ENCODE data around the gene LITAF.
"Not testable (repeated sequence)": the region's sequence is repeated elsewhere in the genome, so short reads cannot be mapped to it uniquely, and the experiment has no call there.

The LITAF gene

DNA sequence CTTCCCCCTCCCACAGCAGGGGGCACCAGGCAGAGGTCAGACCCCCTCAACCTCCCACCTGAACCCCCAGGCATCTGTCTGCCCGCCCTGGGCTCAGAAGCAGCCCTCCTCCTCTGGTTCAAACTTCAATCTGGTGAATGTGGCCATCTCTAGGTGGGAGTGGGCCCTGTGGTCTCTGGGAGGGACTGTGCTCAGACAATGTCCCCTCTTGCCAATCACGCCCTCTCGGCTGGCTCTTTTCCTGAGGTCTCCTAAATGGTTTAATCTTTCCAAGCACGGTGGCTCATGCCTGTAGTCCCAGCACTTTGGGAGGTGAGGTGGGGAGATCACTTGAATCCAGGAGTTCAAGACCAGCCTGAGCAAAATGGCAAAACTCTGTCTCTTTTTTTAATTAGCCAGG lies 15.2 kb downstream of the LITAF start:
- DNase-seq: no peak

GRCh38 chr16:11570806-11571205 lies 15.9 kb downstream of the LITAF start:
- DNase-seq: no peak

DNA sequence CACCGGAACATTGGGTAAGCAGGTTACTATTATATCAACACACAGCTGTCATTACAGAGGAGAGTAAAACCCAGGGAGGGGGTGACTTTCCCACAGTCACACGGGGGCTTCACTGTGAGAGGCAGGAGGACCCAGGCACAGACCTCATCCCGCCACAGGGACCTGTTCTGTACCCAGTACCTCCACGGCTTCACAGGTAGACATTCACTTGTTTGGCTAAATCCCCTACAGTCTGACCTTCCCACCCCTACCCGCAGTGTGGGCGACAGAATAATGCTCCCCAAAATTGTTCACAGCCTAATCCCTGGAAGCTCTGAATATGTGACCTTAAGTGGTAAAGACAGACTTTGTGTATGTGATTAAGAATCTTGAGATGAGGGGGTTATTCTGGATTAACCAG lies 16.5 kb downstream of the LITAF start:
- no peak for DNase-seq

GRCh38 chr16:11566398-11566797 lies 20.3 kb downstream of the LITAF start:
- no peak for DNase-seq

DNA sequence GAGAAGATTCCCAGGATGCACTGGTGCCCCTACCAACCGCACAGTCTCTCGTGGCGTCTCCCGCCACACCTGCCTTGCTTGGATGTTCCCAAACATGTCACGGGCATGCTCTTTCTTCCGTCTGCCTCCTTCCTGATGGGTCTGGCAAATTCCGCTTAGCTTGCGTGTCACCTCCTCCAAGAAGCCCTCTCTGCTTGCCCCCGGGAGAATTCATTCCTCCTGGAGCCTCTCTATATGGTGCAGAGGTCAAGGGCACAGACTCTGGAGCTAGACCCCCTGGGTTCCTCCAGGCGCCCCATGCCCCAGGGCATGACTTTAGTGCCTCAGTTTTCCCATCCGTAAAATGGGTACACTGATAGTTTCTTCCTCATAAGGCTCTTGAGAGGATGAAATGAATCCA lies 21.1 kb downstream of the LITAF start:
- no peak for DNase-seq

DNA sequence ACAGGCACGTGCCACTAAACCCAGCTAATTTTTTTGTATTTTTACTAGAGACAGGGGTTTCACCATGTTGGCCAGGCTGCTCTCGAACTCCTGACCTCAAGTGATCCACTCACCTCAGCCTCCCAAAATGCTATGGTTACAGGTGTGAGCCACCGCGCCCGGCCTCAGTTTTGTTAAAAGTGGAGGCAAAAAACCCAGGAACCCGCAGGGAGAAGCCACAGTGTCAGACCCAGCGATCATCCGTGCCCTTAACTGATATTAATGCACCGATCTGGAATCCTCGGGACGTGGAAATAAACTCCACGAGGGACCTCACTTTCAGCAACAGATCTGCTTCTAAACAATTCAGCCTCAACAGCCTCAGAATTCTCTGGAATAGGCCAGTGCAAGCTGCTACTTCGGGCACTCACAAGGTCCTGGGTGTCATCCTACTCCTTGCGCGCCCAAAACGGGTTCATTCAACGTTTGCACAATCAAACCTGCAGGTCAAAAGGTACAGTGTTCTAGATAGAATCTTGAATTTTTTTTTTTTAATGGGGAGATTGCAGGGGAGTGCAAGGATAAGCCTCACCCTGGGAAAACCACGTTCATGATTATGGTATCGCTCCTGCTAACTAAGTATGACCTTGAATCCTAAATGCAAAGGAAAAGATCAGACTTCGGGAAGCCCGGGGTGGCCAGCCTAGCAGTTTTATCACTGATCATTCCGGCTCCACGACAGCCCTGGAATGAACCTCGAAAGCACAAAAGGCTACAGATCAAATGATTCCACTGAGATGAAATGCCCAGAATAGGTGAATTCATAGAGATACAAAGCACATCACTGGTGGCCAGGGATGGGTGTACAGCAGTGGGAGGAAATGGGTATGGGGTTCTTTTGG lies 22.4 kb downstream of the LITAF start:
- DNase-seq: no peak

DNA sequence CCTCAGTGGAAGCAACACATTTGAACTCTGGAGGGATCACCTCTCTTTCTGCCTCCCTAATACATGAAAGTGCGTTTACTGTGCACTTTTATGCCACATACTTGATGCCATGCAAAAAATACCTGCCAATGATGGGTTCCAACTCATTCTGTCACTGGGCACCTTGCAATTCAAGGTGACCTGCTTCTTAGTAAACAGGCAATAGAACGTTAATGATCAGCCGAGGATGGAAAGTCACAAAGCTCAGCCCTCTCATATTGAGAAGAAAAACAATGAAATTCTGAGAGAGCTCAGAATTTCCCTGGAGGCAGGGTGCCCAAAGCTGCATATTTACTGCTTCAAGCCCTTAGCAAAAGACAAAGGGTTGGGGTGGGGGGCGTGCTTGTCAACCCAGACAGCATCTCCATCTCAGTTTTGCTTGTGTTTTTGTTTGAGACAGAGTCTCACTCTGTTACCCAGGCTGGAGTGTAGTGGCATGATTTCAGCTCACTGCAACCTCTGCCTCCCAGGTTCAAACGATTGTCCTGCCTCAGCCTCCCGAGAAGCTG lies 23.2 kb downstream of the LITAF start:
- no peak for DNase-seq

DNA sequence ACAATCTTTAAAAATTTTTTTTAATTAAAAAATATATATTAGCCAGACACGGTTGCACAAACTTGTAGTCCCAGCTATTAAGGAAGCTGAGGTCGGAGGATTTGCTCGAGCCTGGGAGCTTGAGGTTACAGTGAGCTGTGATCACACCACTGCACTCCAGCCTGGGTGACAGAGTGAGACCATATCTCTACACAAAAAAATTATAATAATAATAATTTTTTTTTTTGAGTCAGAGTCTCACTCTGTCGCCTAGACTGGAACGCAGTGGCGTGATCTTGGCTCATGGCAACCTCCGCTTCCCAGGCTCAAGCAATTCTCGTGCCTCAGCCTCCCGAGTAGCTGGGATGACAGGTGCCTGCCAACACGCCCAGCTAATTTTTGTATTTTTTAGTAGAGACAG lies 23.8 kb downstream of the LITAF start:
- DNase-seq: no peak

GRCh38 chr16:11562411-11562810 lies 24.3 kb downstream of the LITAF start:
- no peak for DNase-seq

- DNase-seq: no peak
These were observed 24.9 kb downstream of the LITAF start for GRCh38 chr16:11561856-11562255.

GRCh38 chr16:11561454-11561805 lies 25.3 kb downstream of the LITAF start:
- DNase-seq: no peak

- no peak for DNase-seq
These were observed 25.8 kb downstream of the LITAF start for GRCh38 chr16:11560701-11561453.

DNA sequence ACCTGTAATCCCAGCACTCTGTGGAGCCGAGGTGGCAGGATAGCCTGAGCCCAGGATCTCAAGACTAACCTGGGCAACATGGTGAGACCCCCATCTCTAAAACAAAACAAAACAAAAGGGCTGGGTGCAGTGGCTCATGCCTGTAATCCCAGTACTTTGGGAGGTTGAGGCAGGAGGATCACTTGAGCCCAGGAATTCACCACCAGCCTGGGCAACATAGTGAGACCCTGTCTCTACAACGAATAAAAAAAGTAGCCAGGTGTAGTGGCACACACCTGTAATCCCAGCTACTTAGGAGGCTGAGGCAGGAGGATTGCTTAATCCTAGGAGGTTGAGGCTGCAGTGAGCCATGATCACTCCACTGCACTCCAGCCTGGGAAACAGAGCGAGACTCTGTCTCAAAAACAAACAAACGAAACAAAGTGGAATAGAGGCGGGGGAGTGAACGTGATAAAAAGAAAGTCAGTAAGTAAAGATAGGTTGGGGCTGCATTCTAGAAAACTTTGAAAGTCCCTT lies 28.4 kb downstream of the LITAF start:
- DNase-seq: not testable (repeated sequence)

DNA sequence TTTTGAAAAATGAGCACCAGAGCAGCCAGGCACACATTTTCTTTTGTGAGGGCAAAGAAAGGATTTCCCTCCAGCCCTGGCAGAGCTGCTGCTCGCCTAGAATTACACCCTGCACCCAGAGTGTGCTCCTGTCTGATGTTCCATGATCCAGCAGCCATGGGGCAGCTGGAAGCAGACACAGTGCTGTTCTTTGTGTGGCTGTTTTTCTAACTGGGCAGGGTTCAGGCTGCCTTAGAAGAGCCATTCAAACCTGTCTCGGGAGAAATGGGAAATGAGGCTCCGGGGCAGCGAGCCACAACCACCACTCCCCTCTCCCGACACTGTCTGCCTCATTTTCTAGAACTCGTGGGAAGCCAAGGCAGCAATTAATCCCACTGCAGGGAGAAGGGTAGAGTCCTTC lies 28.9 kb downstream of the LITAF start:
- no peak for DNase-seq

DNA sequence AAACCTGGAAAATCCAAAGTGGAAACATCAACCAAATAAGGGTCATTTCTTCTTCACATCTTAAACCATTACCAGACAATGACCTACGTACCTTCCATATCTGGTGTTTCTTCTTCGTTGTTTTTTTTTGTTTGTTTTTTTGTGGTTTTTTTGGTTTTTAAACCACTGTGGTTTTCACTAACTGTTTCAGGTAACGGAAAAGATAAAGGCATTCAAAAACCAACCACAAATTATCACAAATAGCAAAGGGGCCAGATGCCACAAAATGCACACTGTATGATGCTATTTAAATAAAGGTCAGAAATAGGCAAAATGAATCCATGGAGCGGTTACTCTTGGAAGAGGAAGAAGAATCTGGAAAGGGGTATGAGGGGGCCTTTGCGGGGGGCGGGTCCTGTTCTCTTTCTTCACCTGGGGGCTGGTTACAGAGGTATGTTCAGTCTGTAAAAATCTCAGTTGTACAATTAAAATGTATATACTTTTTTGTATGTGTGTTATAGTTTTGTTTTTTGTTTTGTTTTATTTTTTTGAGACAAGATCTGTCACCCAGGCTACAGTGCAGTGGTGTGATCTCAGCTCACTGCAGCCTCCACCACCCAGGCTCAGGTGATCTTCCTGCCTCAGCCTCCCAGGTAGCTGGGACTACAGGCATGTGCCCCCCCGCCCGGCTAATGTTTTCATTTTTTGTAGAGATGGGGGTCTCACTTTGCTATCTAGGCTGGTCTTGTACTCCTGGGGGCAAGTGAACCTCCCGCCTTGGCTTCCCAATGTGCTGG lies 29.6 kb downstream of the LITAF start:
- no peak for DNase-seq

- DNase-seq: no peak
These were observed 30.4 kb downstream of the LITAF start for GRCh38 chr16:11556214-11556819.

- no peak for DNase-seq
These were observed 32.7 kb downstream of the LITAF start for GRCh38 chr16:11554053-11554452.

DNA sequence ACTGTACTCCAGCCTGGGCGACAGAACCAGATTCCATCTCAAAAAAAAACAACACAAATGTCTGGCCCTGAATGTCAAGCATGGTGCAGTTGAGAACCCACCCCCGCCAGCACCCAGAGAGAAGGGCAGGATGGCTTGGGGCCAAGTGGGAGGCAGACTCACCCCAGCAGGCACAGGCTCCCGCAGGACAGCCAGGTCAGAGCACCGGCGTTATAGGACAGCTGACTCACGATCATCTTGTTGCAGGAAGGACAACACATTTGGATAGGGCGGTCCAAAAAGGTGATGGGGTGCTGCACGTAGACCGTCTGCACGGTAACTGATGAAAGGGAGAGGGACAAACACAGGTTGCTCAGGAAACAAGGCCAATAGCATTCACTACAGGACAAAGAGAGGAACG lies 33.3 kb downstream of the LITAF start:
- DNase-seq: no peak

- DNase-seq: no peak
These were observed 34.3 kb downstream of the LITAF start for GRCh38 chr16:11552440-11552839.

- DNase-seq: no peak
These were observed 34.9 kb downstream of the LITAF start for GRCh38 chr16:11551842-11552241.

- no peak for DNase-seq
These were observed 35.8 kb downstream of the LITAF start for GRCh38 chr16:11550791-11551498.

Data from DMS153 (cell line).